GM18909 (cell line): ENCODE data around the gene H2AZ2.
"Not testable (repeated sequence)": the region's sequence is repeated elsewhere in the genome, so short reads cannot be mapped to it uniquely, and the experiment has no call there.

Experiments
- ATAC-seq: cut with Tn5 transposase; IDR thresholded peaks from one replicate; pipeline ENCODE4 v1.9.1; 2021; ENCODE audit warnings: mild to moderate bottlenecking; ENCODE audit not compliant: unreplicated experiment, poor library complexity

Gene H2AZ2

DNA sequence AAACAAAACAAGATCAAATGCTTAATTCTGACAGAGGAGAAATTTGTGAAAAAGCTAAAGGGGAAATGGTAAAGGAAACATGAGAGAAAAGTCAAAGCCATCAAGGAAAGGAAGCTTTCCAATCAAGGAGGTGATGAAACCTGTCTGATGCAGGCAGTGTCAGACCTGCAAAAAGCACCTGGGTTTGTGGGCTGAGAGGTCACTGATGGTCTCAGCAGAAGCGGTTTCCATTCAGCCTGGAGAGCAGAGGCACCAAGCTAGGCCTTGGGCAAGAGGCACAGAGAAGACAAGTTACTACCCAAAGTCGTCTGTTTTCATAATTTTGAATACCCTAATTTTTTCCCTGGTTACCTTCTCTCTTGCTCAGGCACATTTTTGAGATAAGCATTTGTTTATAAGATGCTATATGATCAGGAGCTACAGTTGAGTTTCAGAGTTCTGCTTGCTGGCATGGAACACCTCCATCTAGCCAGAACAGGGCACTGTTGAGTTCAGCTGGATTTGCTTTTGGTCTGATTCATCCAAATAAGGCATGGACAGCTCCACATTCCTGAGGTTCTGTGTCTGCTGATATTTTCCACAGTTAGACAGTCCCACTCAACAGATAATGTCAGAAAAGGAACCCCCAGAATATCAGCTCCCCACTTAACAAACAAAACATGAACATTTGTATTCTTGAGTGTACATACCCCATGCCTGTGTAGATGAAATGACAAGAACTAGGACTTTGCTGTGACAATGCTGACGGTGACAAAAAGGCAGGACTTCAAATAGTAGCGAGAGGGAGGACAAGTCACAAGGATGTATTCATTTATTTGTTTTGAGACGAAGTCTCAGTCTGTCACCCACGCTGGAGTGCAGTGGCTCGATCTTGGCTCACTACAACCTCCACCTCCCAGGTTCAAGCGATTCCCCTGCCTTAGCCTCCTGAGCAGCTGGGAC lies 56.3 kb downstream of the H2AZ2 start:
- no peak for ATAC-seq

DNA sequence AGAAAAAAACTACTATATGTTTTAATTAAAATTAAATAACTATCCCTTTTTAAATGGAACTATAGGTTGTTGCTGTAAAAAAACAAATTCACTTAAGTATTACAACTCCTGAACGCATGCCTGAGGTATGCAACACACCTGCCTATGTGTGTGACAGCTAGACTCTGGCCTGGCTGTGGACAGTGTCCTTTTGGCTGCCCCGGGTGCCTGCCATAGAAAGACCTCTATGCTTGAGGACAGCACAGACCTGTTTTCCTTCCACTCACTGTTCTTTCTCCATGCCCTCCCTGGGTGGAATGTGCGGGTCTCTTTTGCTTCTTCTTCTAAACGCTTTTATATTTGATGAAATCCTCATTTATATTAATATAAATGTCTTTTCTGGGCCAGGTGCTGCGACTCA lies 57.9 kb downstream of the H2AZ2 start:
- ATAC-seq, result no peak

GRCh38 chr7:44787762-44788161 lies 60.1 kb downstream of the H2AZ2 start:
- no peak for ATAC-seq

DNA sequence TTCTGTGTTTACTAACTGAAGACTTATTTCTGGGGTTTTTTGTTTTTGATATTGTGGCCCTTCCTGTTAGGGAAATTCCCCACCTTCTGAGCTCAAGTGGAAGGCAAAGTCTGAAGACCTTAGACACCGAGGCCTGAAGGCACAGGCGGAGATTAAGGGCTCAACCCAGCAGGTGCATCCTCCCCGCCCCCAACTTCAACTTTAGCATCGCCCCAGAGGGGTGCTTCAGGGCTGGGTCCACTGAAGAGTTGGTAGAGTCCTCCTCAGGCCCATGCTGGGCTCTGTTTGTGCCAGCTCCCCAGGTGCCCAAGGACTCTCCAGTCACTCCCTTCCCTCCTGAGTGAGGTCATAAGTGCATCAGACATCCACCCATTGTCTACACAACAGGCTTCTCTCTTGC lies 60.8 kb downstream of the H2AZ2 start:
- no peak for ATAC-seq

GRCh38 chr7:44785218-44785617 lies 62.7 kb downstream of the H2AZ2 start:
- ATAC-seq, result not testable (repeated sequence)

- ATAC-seq, result no peak
Observed at GRCh38 chr7:44784364-44784763, 63.5 kb downstream of the H2AZ2 start.

DNA sequence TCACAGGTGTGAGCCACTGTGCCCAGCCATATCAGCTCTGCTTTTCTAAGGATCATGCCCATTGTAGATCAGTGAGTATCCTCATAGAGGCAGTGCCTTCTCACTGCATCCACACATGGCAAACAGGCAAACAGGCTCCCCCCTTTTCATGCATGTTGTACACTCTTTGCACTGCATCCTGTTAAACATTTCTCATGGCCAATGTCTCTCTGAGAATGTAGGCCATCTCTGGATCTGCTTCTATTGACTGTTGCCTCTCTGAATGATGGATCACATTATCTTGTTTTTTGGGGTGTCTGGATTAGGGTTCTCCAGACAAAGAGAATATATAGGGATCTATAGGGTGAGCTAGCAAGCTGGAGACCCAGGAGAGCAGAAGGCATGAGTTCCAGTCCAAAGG lies 64.5 kb downstream of the H2AZ2 start:
- ATAC-seq, result no peak

DNA sequence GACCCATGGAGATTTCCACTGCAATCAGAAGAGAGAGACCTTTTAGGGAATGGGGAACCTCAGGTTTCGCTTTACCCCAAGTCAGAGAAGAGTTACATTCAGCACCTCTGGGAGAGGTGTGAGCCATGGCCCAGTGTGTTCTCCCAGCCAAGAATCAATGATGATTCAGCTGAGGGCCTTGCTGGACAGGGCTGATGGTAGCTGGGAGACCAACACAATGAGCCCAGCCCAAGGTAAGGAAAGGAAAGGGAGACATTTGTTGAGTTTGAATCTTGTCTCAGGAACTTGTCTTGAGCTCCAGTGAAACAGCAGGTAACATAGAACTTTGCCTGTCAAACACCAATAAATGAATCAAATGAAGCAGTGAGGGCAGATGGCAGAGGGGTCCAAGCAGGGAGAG lies 65.4 kb downstream of the H2AZ2 start:
- ATAC-seq, result no peak
